HEK293 (cell line): ENCODE results near the gene PER1.

Experiments used
- EGR2 ChIP-seq: fragments of 450-650 bp; formaldehyde crosslinking; IDR thresholded peaks from 2 replicates; pipeline ENCODE4 v1.5.1; 2016; ENCODE audit warnings: low read depth, missing biosample characterization, missing genetic modification characterization
- HOXD13 ChIP-seq: sonication (generic); formaldehyde crosslinking; IDR thresholded peaks from 2 replicates; pipeline ENCODE4 v1.8.0; 2022; ENCODE audit warnings: missing genetic modification reagents, borderline replicate concordance
- KLF7 ChIP-seq: fragments of 450-650 bp; formaldehyde crosslinking; IDR thresholded peaks from 2 replicates; pipeline ENCODE4 v1.5.1; 2016; ENCODE audit warnings: missing biosample characterization, missing genetic modification characterization, borderline replicate concordance
- MZF1 ChIP-seq: fragments of 450-650 bp; formaldehyde crosslinking; IDR thresholded peaks from 2 replicates; pipeline ENCODE4 v1.5.1; 2017; ENCODE audit warnings: missing biosample characterization, missing genetic modification characterization, borderline replicate concordance
- SETDB1 ChIP-seq: IDR thresholded peaks from one replicate; pipeline ENCODE4 v1.6.1; 2017; ENCODE audit warnings: mild to moderate bottlenecking, low read length, moderate library complexity, mixed read lengths; ENCODE audit not compliant: insufficient read length
- ZBTB1 ChIP-seq: fragments of 450-650 bp; formaldehyde crosslinking; IDR thresholded peaks from 2 replicates; pipeline ENCODE4 v1.5.1; 2016; ENCODE audit warnings: missing biosample characterization, missing genetic modification characterization
- ZBTB17 ChIP-seq: fragments of 450-650 bp; formaldehyde crosslinking; IDR thresholded peaks from 2 replicates; pipeline ENCODE4 v1.5.1; 2016; ENCODE audit warnings: missing biosample characterization, missing genetic modification characterization
- ZFHX2 ChIP-seq: fragments of 450-650 bp; formaldehyde crosslinking; conservative IDR thresholded peaks from 2 replicates; pipeline ENCODE4 v1.5.1; 2016; ENCODE audit warnings: missing biosample characterization, missing genetic modification characterization
- ZFP41 ChIP-seq: fragments of 450-650 bp; formaldehyde crosslinking; IDR thresholded peaks from 2 replicates; pipeline ENCODE4 v1.5.1; 2016; ENCODE audit warnings: missing biosample characterization, missing genetic modification characterization, borderline replicate concordance
- ZNF133 ChIP-seq: fragments of 450-650 bp; formaldehyde crosslinking; IDR thresholded peaks from 2 replicates; pipeline ENCODE4 v1.5.1; 2016; ENCODE audit warnings: missing biosample characterization, missing genetic modification characterization
- ZNF157 ChIP-seq: fragments of 450-650 bp; formaldehyde crosslinking; IDR thresholded peaks from 2 replicates; pipeline ENCODE4 v1.5.1; 2016; ENCODE audit warnings: missing biosample characterization, missing genetic modification characterization
- ZNF169 ChIP-seq: fragments of 450-650 bp; formaldehyde crosslinking; IDR thresholded peaks from 2 replicates; pipeline ENCODE4 v1.5.1; 2016; ENCODE audit warnings: missing biosample characterization, missing genetic modification characterization
- ZNF2 ChIP-seq: fragments of 450-650 bp; formaldehyde crosslinking; IDR thresholded peaks from 2 replicates; pipeline ENCODE4 v1.5.1; 2016; ENCODE audit warnings: missing biosample characterization, missing genetic modification characterization
- ZNF302 ChIP-seq: fragments of 450-650 bp; formaldehyde crosslinking; IDR thresholded peaks from 2 replicates; pipeline ENCODE4 v1.5.1; 2016; ENCODE audit warnings: missing biosample characterization, missing genetic modification characterization, low read depth
- ZNF324 ChIP-seq: fragments of 450-650 bp; formaldehyde crosslinking; IDR thresholded peaks from 2 replicates; pipeline ENCODE4 v1.5.1; 2016; ENCODE audit warnings: missing biosample characterization, missing genetic modification characterization
- ZNF335 ChIP-seq: fragments of 450-650 bp; formaldehyde crosslinking; conservative IDR thresholded peaks from 2 replicates; pipeline ENCODE4 v1.5.1; 2016; ENCODE audit warnings: missing biosample characterization, missing genetic modification characterization
- ZNF341 ChIP-seq: fragments of 450-650 bp; formaldehyde crosslinking; IDR thresholded peaks from 2 replicates; pipeline ENCODE4; 2016; ENCODE audit warnings: low read depth, missing biosample characterization, missing genetic modification characterization
- ZNF416 ChIP-seq: fragments of 450-650 bp; formaldehyde crosslinking; IDR thresholded peaks from 2 replicates; pipeline ENCODE4 v1.5.1; 2016; ENCODE audit warnings: missing biosample characterization, missing genetic modification characterization
- ZNF473 ChIP-seq: fragments of 450-650 bp; formaldehyde crosslinking; IDR thresholded peaks from 2 replicates; pipeline ENCODE4 v1.5.1; 2017; ENCODE audit warnings: missing biosample characterization, missing genetic modification characterization
- ZNF501 ChIP-seq: fragments of 450-650 bp; formaldehyde crosslinking; IDR thresholded peaks from 2 replicates; pipeline ENCODE4 v1.5.1; 2016; ENCODE audit warnings: missing biosample characterization, missing genetic modification characterization
- ZNF510 ChIP-seq: fragments of 450-650 bp; formaldehyde crosslinking; IDR thresholded peaks from 2 replicates; pipeline ENCODE4 v1.5.1; 2018; ENCODE audit warnings: mild to moderate bottlenecking, missing genetic modification characterization, missing biosample characterization; ENCODE audit not compliant: insufficient replicate concordance
- ZNF549 ChIP-seq: fragments of 450-650 bp; IDR thresholded peaks from 2 replicates; pipeline ENCODE4 v1.5.1; 2018; ENCODE audit warnings: missing biosample characterization, missing genetic modification characterization, mild to moderate bottlenecking, inconsistent platforms, moderate library complexity
- ZNF585B ChIP-seq: fragments of 450-650 bp; formaldehyde crosslinking; IDR thresholded peaks from 2 replicates; pipeline ENCODE4 v1.5.1; 2016; ENCODE audit warnings: missing biosample characterization, missing genetic modification characterization
- ZNF624 ChIP-seq: fragments of 450-650 bp; formaldehyde crosslinking; IDR thresholded peaks from 2 replicates; pipeline ENCODE4 v1.5.1; 2017; ENCODE audit warnings: missing biosample characterization, missing genetic modification characterization
- ZNF645 ChIP-seq: fragments of 450-650 bp; formaldehyde crosslinking; IDR thresholded peaks from 2 replicates; pipeline ENCODE4; 2016; ENCODE audit warnings: missing biosample characterization, missing genetic modification characterization
- ZNF677 ChIP-seq: fragments of 450-650 bp; IDR thresholded peaks from 2 replicates; pipeline ENCODE4 v1.5.0; 2018; ENCODE audit warnings: missing biosample characterization, mild to moderate bottlenecking, missing genetic modification characterization, moderate library complexity
- ZNF704 ChIP-seq: fragments of 450-650 bp; formaldehyde crosslinking; IDR thresholded peaks from 2 replicates; pipeline ENCODE4 v1.5.1; 2016; ENCODE audit warnings: missing biosample characterization, missing genetic modification characterization
- ZNF707 ChIP-seq: fragments of 450-650 bp; formaldehyde crosslinking; IDR thresholded peaks from 2 replicates; pipeline ENCODE4 v1.5.1; 2016; ENCODE audit warnings: missing biosample characterization, missing genetic modification characterization
- ZNF76 ChIP-seq: fragments of 450-650 bp; formaldehyde crosslinking; IDR thresholded peaks from 2 replicates; pipeline ENCODE4; 2016; ENCODE audit warnings: low read depth, missing biosample characterization, missing genetic modification characterization, borderline replicate concordance
- ZNF792 ChIP-seq: fragments of 450-650 bp; formaldehyde crosslinking; IDR thresholded peaks from 2 replicates; pipeline ENCODE4 v1.5.1; 2016; ENCODE audit warnings: missing biosample characterization, missing genetic modification characterization
- ZSCAN30 ChIP-seq: fragments of 450-650 bp; IDR thresholded peaks from 2 replicates; pipeline ENCODE4 v1.5.1; 2018; ENCODE audit warnings: missing biosample characterization, mild to moderate bottlenecking, missing genetic modification characterization, moderate library complexity
- TF ChIP-seq, protein P1 (sequence below): fragments of 450-650 bp; formaldehyde crosslinking; IDR thresholded peaks from 2 replicates; pipeline ENCODE4 v1.5.1; 2016; ENCODE audit warnings: missing biosample characterization, missing genetic modification characterization
- TF ChIP-seq, protein P2 (sequence below): fragments of 450-650 bp; formaldehyde crosslinking; IDR thresholded peaks from 2 replicates; pipeline ENCODE4 v1.5.1; 2016; ENCODE audit warnings: missing biosample characterization, missing genetic modification characterization
- TF ChIP-seq, protein P3 (sequence below): fragments of 450-650 bp; formaldehyde crosslinking; conservative IDR thresholded peaks from 2 replicates; pipeline ENCODE4 v1.5.1; 2016; ENCODE audit warnings: low read depth, missing biosample characterization, missing genetic modification characterization

Gene PER1

DNA sequence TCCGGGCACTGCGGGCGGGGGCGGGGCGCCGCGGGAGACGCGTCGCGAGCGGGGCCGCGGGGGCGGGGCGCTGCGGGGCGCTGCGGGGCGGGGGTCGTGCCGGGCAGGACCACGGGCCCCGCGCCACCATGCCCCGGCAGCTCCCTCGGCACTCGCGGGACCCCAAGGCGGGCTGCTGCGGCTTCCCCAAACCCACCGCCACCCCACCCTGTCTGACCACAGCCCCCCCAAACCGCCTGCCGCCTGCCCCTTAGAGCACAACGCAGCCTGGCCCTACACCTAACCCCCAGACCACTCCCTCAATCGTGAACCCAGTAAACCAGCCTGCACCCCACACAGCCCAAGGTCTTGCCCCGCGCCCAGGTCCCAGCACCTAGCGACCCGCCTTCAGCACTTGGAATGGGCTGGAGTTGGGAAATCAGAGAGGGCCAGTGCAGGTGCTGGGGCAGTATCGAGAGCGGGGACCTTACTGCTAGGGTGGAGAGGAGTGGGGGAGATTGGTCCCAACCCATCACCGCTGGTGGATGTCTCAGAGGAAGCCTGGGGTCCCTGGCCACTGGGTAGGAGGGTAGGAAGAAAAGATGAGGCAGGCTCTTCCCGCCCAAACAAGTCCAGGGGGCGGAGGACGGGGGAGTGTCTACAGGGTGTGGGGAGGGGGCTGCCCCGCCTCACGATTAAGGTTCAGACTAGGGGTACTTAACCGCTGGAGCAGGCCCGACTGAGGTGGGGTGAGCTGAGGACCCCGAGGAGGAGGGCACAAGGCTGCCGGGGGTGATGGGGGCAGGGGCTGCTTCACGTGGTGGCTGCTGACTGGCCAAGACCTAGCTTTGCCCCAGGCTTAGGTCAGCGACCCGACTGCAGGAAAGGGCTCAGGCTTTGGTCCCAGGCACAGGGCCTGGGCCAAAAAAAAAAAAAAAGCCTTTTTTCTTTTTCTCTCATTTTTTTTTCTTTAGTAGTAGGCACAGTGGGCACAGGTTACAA, 11.1 kb upstream of the PER1 start (continued):
- TF ChIP-seq ZNF704: no peak
- TF ChIP-seq ZBTB1 (tag by site-specific recombination): peak; percentile 84; the same call in 1 of the 2 replicates
- TF ChIP-seq, protein P1, sequence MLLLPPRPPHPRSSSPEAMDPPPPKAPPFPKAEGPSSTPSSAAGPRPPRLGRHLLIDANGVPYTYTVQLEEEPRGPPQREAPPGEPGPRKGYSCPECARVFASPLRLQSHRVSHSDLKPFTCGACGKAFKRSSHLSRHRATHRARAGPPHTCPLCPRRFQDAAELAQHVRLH (tag by site-specific recombination): no peak
- no peak for TF ChIP-seq ZNF133 (tag by site-specific recombination)
- TF ChIP-seq HOXD13: no peak
- no peak for TF ChIP-seq MZF1 (tag by site-specific recombination)
- TF ChIP-seq ZSCAN30 (tag by site-specific recombination): no peak
- peak; percentile 72 for TF ChIP-seq ZFHX2 (tag by site-specific recombination)
- TF ChIP-seq ZNF585B: no peak
- TF ChIP-seq ZNF501 (tag by site-specific recombination): no peak
- no peak for TF ChIP-seq ZNF2 (tag by site-specific recombination)
- no peak for TF ChIP-seq ZNF645
- no peak for TF ChIP-seq ZNF76 (tag by site-specific recombination)
- no peak for TF ChIP-seq ZNF324 (tag by site-specific recombination)
- no peak for TF ChIP-seq ZNF707
- TF ChIP-seq ZBTB17: no peak
- TF ChIP-seq KLF7 (tag by site-specific recombination): peak; percentile 41; the same call in 1 of the 2 replicates
- no peak for TF ChIP-seq ZFP41
- no peak for TF ChIP-seq ZNF473 (tag by site-specific recombination)
- TF ChIP-seq EGR2 (tag by site-specific recombination): peak; percentile 65
- no peak for TF ChIP-seq ZNF157 (tag by site-specific recombination)
- TF ChIP-seq ZNF624: no peak
- TF ChIP-seq ZNF341 (tag by site-specific recombination): peak; percentile 46
- no peak for TF ChIP-seq ZNF302 (tag by site-specific recombination)
- TF ChIP-seq ZNF416 (tag by site-specific recombination): no peak
- TF ChIP-seq ZNF169: no peak
- TF ChIP-seq, protein P2, sequence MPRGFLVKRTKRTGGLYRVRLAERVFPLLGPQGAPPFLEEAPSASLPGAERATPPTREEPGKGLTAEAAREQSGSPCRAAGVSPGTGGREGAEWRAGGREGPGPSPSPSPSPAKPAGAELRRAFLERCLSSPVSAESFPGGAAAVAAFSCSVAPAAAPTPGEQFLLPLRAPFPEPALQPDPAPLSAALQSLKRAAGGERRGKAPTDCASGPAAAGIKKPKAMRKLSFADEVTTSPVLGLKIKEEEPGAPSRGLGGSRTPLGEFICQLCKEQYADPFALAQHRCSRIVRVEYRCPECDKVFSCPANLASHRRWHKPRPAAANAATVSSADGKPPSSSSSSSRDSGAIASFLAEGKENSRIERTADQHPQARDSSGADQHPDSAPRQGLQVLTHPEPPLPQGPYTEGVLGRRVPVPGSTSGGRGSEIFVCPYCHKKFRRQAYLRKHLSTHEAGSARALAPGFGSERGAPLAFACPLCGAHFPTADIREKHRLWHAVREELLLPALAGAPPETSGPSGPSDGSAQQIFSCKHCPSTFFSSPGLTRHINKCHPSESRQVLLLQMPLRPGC: no peak
- no peak for TF ChIP-seq ZNF510 (tag by site-specific recombination)
- no peak for TF ChIP-seq ZNF677 (tag by site-specific recombination)
- TF ChIP-seq ZNF792 (tag by site-specific recombination): no peak
- TF ChIP-seq SETDB1: no peak
- no peak for TF ChIP-seq ZNF549 (tag by site-specific recombination)
- TF ChIP-seq, protein P3, sequence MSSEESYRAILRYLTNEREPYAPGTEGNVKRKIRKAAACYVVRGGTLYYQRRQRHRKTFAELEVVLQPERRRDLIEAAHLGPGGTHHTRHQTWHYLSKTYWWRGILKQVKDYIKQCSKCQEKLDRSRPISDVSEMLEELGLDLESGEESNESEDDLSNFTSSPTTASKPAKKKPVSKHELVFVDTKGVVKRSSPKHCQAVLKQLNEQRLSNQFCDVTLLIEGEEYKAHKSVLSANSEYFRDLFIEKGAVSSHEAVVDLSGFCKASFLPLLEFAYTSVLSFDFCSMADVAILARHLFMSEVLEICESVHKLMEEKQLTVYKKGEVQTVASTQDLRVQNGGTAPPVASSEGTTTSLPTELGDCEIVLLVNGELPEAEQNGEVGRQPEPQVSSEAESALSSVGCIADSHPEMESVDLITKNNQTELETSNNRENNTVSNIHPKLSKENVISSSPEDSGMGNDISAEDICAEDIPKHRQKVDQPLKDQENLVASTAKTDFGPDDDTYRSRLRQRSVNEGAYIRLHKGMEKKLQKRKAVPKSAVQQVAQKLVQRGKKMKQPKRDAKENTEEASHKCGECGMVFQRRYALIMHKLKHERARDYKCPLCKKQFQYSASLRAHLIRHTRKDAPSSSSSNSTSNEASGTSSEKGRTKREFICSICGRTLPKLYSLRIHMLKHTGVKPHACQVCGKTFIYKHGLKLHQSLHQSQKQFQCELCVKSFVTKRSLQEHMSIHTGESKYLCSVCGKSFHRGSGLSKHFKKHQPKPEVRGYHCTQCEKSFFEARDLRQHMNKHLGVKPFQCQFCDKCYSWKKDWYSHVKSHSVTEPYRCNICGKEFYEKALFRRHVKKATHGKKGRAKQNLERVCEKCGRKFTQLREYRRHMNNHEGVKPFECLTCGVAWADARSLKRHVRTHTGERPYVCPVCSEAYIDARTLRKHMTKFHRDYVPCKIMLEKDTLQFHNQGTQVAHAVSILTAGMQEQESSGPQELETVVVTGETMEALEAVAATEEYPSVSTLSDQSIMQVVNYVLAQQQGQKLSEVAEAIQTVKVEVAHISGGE (tag by site-specific recombination): no peak
- peak; percentile 78 for TF ChIP-seq ZNF335
